ENCODE results near the gene CLINT1. TPM values are rescaled to one million over a fixed set of nuclear protein-coding genes. Genes with fewer than 3 reads are reported as not detected.

Gene CLINT1
- total RNA-seq, 1 experiment from 2014 or later: 79.6 TPM

DNA sequence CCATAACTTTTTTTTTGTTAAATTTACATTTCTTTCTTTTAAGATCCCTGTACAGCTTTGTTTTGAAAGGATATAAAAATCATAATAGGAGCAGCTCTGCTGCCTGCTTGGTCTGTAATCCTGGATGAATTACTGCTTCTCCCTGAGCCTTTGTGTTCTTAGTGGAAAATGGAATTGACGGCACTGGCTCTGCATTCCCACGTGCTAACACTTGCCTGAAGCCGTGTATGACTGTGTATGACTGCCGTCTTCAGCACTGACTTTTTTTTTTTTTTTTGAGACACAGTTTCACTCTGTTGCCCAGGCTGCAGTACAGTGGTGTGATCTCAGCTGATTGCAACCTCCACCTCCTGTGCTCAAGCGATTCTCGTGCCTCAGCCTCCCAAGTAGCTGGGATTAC lies 123.0 kb downstream of the CLINT1 start:
- no peak for TF ChIP-seq NFE2L1 (CRISPR knock-in tag; IDR thresholded peaks at IDR 0.05)
- TF ChIP-seq ZNF416 (CRISPR knock-in tag; IDR thresholded peaks at IDR 0.05): no peak
- TF ChIP-seq NFYB (CRISPR knock-in tag; conservative IDR thresholded peaks at IDR 0.05; ENCODE audit: low read depth): no peak
- no peak for TF ChIP-seq FOXK1 (CRISPR knock-in tag; IDR thresholded peaks at IDR 0.05)
- TF ChIP-seq, protein P1, sequence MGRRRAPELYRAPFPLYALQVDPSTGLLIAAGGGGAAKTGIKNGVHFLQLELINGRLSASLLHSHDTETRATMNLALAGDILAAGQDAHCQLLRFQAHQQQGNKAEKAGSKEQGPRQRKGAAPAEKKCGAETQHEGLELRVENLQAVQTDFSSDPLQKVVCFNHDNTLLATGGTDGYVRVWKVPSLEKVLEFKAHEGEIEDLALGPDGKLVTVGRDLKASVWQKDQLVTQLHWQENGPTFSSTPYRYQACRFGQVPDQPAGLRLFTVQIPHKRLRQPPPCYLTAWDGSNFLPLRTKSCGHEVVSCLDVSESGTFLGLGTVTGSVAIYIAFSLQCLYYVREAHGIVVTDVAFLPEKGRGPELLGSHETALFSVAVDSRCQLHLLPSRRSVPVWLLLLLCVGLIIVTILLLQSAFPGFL (CRISPR knock-in tag; IDR thresholded peaks at IDR 0.05; ENCODE audit: borderline replicate concordance): no peak
- TF ChIP-seq EMX1 (CRISPR knock-in tag; IDR thresholded peaks at IDR 0.05): no peak
- no peak for TF ChIP-seq ZNF138 (CRISPR knock-in tag; conservative IDR thresholded peaks at IDR 0.05)
- CTCF ChIA-PET: no interaction called here
- H3K4me3 Mint-ChIP-seq: no peak overlapping the region
- no peak for ATAC-seq
- no peak for DNase-seq (ENCODE audit: low spot score)
- peaks cover 5% of the 10 kb centered on the region for H3K4me1 Mint-ChIP-seq
- no peak overlapping the region for H3K27ac Mint-ChIP-seq
- peaks cover 6% of the 10 kb centered on the region; the same call in 1 of the 2 replicates for H3K9me3 Mint-ChIP-seq
- H3K36me3 Mint-ChIP-seq: peaks cover 58% of the 10 kb centered on the region
- POLR2A ChIA-PET: no interaction called here
- H3K27me3 Mint-ChIP-seq (ENCODE audit: low read depth): no peaks in the 10 kb centered on the region

Other genes with a start within 250 kb of the CLINT1 start
- gene SOX30, start 206.7 kb downstream of the CLINT1 start, total RNA-seq (2021): 0.41 to 0.55 TPM (median 0.46 TPM) in 3 replicates
- gene C5orf52, start 187.6 kb downstream of the CLINT1 start, total RNA-seq (2021): not detected in 3 replicates
- gene THG1L, start 127.7 kb downstream of the CLINT1 start, total RNA-seq (2021): 11.6 to 14.6 TPM (median 12.3 TPM) in 3 replicates
- 5.2 to 5.8 TPM (median 5.4 TPM) in 3 replicates for gene LSM11, start 115.4 kb downstream of the CLINT1 start, total RNA-seq (2021)

Data from WTC11 (cell line).